Heart left ventricle (tissue), 16 donors: ENCODE measurements around the gene SPTBN2. TPM values are rescaled to one million over a fixed set of nuclear protein-coding genes. Genes with fewer than 3 reads are reported as not detected.

Experiments
- ATAC-seq, 4 donors: fragments of 200-7000 bp; cut with Tn5 transposase; one replicate each; pipeline ENCODE4 v1.9.1; 2020 to 2022; ENCODE audit warnings: moderate library complexity in 4 of 4, mild to moderate bottlenecking in 3 of 4, moderate number of reproducible peaks in 1 of 4
- DNase-seq, 5 donors: peaks; one replicate each; pipeline ENCODE4 v3.0.0-alpha.2; 2020
- H3K27ac ChIP-seq, 12 donors: fragments of 200-600 bp; sonication (generic) in 4 of 12; one replicate each; pipeline versions ENCODE4 v1.5.0 to v1.8.0; 2016 to 2022; ENCODE audit warnings: mild to moderate bottlenecking in 2 of 12
- H3K27me3 ChIP-seq, 9 donors: fragments of 200-600 bp; sonication (generic) in 2 of 9; one replicate each; pipeline versions ENCODE4 v1.5.1 to v1.8.0; 2016 to 2022; ENCODE audit warnings: mild to moderate bottlenecking in 3 of 9
- H3K36me3 ChIP-seq, 9 donors: fragments of 200-600 bp; sonication (generic) in 2 of 9; one replicate each; pipeline versions ENCODE4 v1.5.0 to v1.8.0; 2018 to 2022; ENCODE audit warnings: mild to moderate bottlenecking in 2 of 9
- H3K4me1 ChIP-seq, 12 donors: fragments of 200-600 bp; sonication (generic) in 4 of 12; one replicate each; pipeline versions ENCODE4 v1.5.0 to v1.8.0; 2016 to 2022; ENCODE audit warnings: mild to moderate bottlenecking in 3 of 12
- H3K4me3 ChIP-seq, 12 donors: fragments of 200-600 bp; sonication (generic) in 4 of 12; one replicate each; pipeline versions ENCODE4 v1.5.0 to v1.8.0; 2017 to 2022; ENCODE audit warnings: mild to moderate bottlenecking in 9 of 12, moderate library complexity in 4 of 12
- H3K9me3 ChIP-seq, 12 donors: fragments of 200-600 bp; sonication (generic) in 4 of 12; one replicate each; pipeline versions ENCODE4 v1.5.0 to v1.8.0; 2016 to 2022; ENCODE audit warnings: mild to moderate bottlenecking in 1 of 12
- CTCF ChIP-seq, 12 donors: fragments of 200-600 bp; sonication (generic) in 4 of 12; IDR thresholded peaks; one replicate each; pipeline versions ENCODE4 v1.5.0 to v1.8.0; 2018 to 2022; ENCODE audit warnings: antibody characterized with exemption in 12 of 12, mild to moderate bottlenecking in 5 of 12
- POLR2A ChIP-seq, 2 donors: fragments of 450-650 bp; IDR thresholded peaks; one replicate each; pipeline ENCODE4 v1.6.1; 2017; ENCODE audit warnings: antibody characterized with exemption in 2 of 2, mild to moderate bottlenecking in 2 of 2, moderate library complexity in 2 of 2
- WGBS, 4 donors: extraction: QIAGEN DNeasy Blood & Tissue Kit in 2 of 4; methylation state at CpG; one replicate each; pipeline versions ENCODE4 v1.1.5 to v1.1.7; 2013 to 2018; 5-methylcytosine and 5-hydroxymethylcytosine counted together
- intact Hi-C, 10 donors: fragments of 100-400 bp; cut with DNase I; formaldehyde crosslinking; loops; one replicate each; pipeline versions ENCODE4 v1.11.1 to v1.14.2; 2022
- polyA plus RNA-seq, 2 donors: library from polyadenylated mRNA; stranded (reverse); fragments of 200-250 nt; gene quantifications; one replicate each; pipeline ENCODE4 v1.2.3, GENCODE V29; 2013
- total RNA-seq, 9 donors: library from RNA; depleted of rRNA in 2 of 9; stranded (reverse); fragments of >200 nt in 2 of 9; fragmentation: NEBNext Ultra II Directional in 3 of 9; extraction: Animal tissue kit (Norgen Biotek cat#: 25700) in 3 of 9; gene quantifications; one replicate each; pipeline versions ENCODE4 v1.1.0 to v1.2.4, GENCODE V29; 2016 to 2023
- donor health status: ischemic (EF 13 %, LVEDD 7.1; RV severe dilation, severe dysfunction).
- donor health status: healthy with polysubstance abuse.
- donor health status: DM: no; HTN: yes; CAD: no.
- donor health status: DM: no; HTN: no; CAD: no.
- donor health status: ischemic (EF 25% LVEDD 6.9; RV normal size, moderate dysfunction).
- donor health status: ischemic (EF 25% LVEDD 5.7; RV mildly dilated, moderate dysfunction).
- donor health status: healthy.
- donor health status: DM: yes; HTN: yes; CAD: no.
- donor health status: ischemic (EF 35%, LVEDD 5.7; RV mildly dilated, moderate dysfunction).
- donor health status: nonischemic (EF 11% LVEDD 7.7; RV severe dilation, severe dysfunction).
- donor health status: DM: yes; HTN: yes; CAD: no.
- donor health status: PGD.
- donor health status: ischemic (EF 29% LVEDD 5.4; RV normal size, mild dysfunction).
- donor health status: nonischemic (EF 23%, LVEDD 6.1; RV moderate dilation, normal function).

SPTBN2 gene
- total and polyA plus RNA-seq, 11 donors = 0.30 to 3.1 (median 0.88) TPM

GRCh38 chr11:66659763-66660162, 69.3 kb downstream of the SPTBN2 start:
- 29 to 41% (median 38%) methylated on average over 2 of the region's 2 CpGs for WGBS, 4 donors
- TF ChIP-seq POLR2A (IDR thresholded peaks at IDR 0.05) (no peak), CTCF (IDR thresholded peaks at IDR 0.05) (no peak)

GRCh38 chr11:66653123-66653522, 75.9 kb downstream of the SPTBN2 start:
- no peak for ATAC-seq
- DNase-seq = no peak
- Histone ChIP-seq H3K4me1 (no peaks in the 10 kb centered on the region), H3K4me3 (no peak overlapping the region), H3K27ac (no peak overlapping the region), H3K27me3 (no peaks in the 10 kb centered on the region), H3K36me3 (peaks cover 0 to 88% (median 47%) of the 10 kb centered on the region in 9 donors), H3K9me3 (no peaks in the 10 kb centered on the region)
- intact Hi-C loops = no loop called here
- 87 to 90% (median 89%) methylated on average over 6 of the region's 6 CpGs for WGBS, 4 donors
- TF ChIP-seq POLR2A (IDR thresholded peaks at IDR 0.05) (no peak), CTCF (IDR thresholded peaks at IDR 0.05) (no peak)

More at GRCh38 chr11:66659763-66660162, 69.3 kb downstream of the SPTBN2 start:
- peaks cover 0 to 79% (median 51%) of the 10 kb centered on the region in 9 donors for H3K36me3 ChIP-seq
- H3K4me1 ChIP-seq = peaks cover 0 to 10% (median 0%) of the 10 kb centered on the region in 12 donors
- intact Hi-C loops = no loop called here
- ATAC-seq (no peak), DNase-seq (no peak)
- no peaks in the 10 kb centered on the region for H3K9me3 ChIP-seq
- H3K27ac ChIP-seq = no peak overlapping the region
- H3K27me3 ChIP-seq = no peaks in the 10 kb centered on the region
- no peak overlapping the region for H3K4me3 ChIP-seq

GRCh38 chr11:66652651-66653050, 76.4 kb downstream of the SPTBN2 start:
- no peaks in the 10 kb centered on the region for H3K4me1 ChIP-seq
- peak in 1 of 4 donors; percentile 31 for ATAC-seq
- H3K4me3 ChIP-seq = no peak overlapping the region
- DNase-seq = no peak
- TF ChIP-seq POLR2A (IDR thresholded peaks at IDR 0.05) (no peak), CTCF (IDR thresholded peaks at IDR 0.05) (no peak)
- WGBS, 4 donors = 88 to 97% (median 95%) methylated on average over 7 of the region's 7 CpGs
- H3K27me3 ChIP-seq = no peaks in the 10 kb centered on the region
- intact Hi-C loops = no loop called here
- H3K9me3 ChIP-seq = no peaks in the 10 kb centered on the region
- H3K36me3 ChIP-seq = peaks cover 0 to 88% (median 47%) of the 10 kb centered on the region in 9 donors
- H3K27ac ChIP-seq = no peak overlapping the region

- H3K4me1 ChIP-seq = peaks cover 0 to 15% (median 7%) of the 10 kb centered on the region in 12 donors
- ATAC-seq (no peak), DNase-seq (no peak)
- no peaks in the 10 kb centered on the region for H3K27me3 ChIP-seq
- WGBS, 4 donors = 87 to 96% (median 93%) methylated on average over 2 of the region's 2 CpGs
- H3K27ac ChIP-seq = no peak overlapping the region
- no peak overlapping the region for H3K4me3 ChIP-seq
- TF ChIP-seq CTCF (IDR thresholded peaks at IDR 0.05) = no peak
- TF ChIP-seq POLR2A (IDR thresholded peaks at IDR 0.05) = no peak
- peaks cover 0 to 89% (median 57%) of the 10 kb centered on the region in 9 donors for H3K36me3 ChIP-seq
- no peaks in the 10 kb centered on the region for H3K9me3 ChIP-seq
- intact Hi-C loops = no loop called here
Measured at GRCh38 chr11:66651016-66651415, 78.0 kb downstream of the SPTBN2 start.
